Body of pancreas (tissue), 4 donors: ENCODE measurements around the gene MEP1A. TPM values are rescaled to one million over a fixed set of nuclear protein-coding genes. Genes with fewer than 3 reads are reported as not detected.
"Not testable (repeated sequence)": the region's sequence is repeated elsewhere in the genome, so short reads cannot be mapped to it uniquely, and the experiment has no call there.

Experiments
- ATAC-seq: fragments of 150-250 bp; one replicate; pipeline ENCODE4 v1.9.1; 2016
- DNase-seq, 4 donors: peaks; one replicate each; pipeline ENCODE4 v3.0.0-alpha.2; 2019
- H3K27ac ChIP-seq, 4 donors: fragments of 200-600 bp; sonication (generic); 1 replicate in 3 of 4; 2 replicates in 1 of 4; pipeline versions ENCODE4 v1.5.1 to v1.6.1; 2016 to 2019; ENCODE audit warnings: mild to moderate bottlenecking in 1 of 4, mixed read lengths in 1 of 4, moderate library complexity in 1 of 4
- H3K27me3 ChIP-seq, 2 donors: fragments of 200-600 bp; sonication (generic); one replicate each; pipeline ENCODE4 v1.6.0; 2016; ENCODE audit warnings: mild to moderate bottlenecking in 1 of 2
- H3K36me3 ChIP-seq, 2 donors: fragments of 200-600 bp; sonication (generic); replicated peaks in 1 of 2; 2 replicates each; pipeline ENCODE4 v1.5.1; 2016; ENCODE audit warnings: low read depth in 2 of 2; ENCODE audit not compliant: insufficient read depth in 1 of 2
- H3K4me1 ChIP-seq: fragments of 200-600 bp; sonication (generic); one replicate; pipeline ENCODE4 v1.6.0; 2016
- H3K4me3 ChIP-seq, 2 donors: fragments of 200-600 bp; sonication (generic); 1 replicate in 1 of 2; 2 replicates in 1 of 2; pipeline ENCODE4 v1.5.1; 2016 to 2019
- H3K9me3 ChIP-seq, 3 donors: fragments of 200-600 bp; sonication (generic); 1 replicate in 2 of 3; 2 replicates in 1 of 3; pipeline ENCODE4 v1.5.1; 2016
- CTCF ChIP-seq, 7 experiments: fragments of 450-650 bp in 4 of 7; fragments of 200-600 bp in 3 of 7; sonication (generic) in 3 of 7; IDR thresholded peaks; one replicate each; pipeline ENCODE4 v1.5.1; 2016 to 2019; ENCODE audit warnings: antibody characterized with exemption in 7 of 7
- POLR2A ChIP-seq, 3 donors: fragments of 450-650 bp; IDR thresholded peaks; one replicate each; pipeline ENCODE4 v1.6.1; 2016; ENCODE audit warnings: antibody characterized with exemption in 3 of 3, mild to moderate bottlenecking in 2 of 3
- WGBS, 2 donors: methylation state at CpG; one replicate each; pipeline ENCODE4 v1.1.5; 2017; 5-methylcytosine and 5-hydroxymethylcytosine counted together
- intact Hi-C: fragments of 100-400 bp; cut with DNase I; formaldehyde crosslinking; loops from one replicate; pipeline ENCODE4 v1.15.1; 2023
- total RNA-seq, 2 donors: library from RNA; depleted of rRNA; stranded (reverse); fragments of >200 nt; gene quantifications; one replicate each; pipeline ENCODE4 v1.1.0, GENCODE V29; 2016

Gene MEP1A
- total RNA-seq, 2 donors from 2014 or later = not detected

- no peak overlapping the region for H3K4me3 ChIP-seq
- no peaks in the 10 kb centered on the region for H3K27me3 ChIP-seq
- WGBS, 2 donors = 93 to 94% methylated on average over 5 of the region's 5 CpGs
- H3K4me1 ChIP-seq = no peaks in the 10 kb centered on the region
- TF ChIP-seq POLR2A (IDR thresholded peaks at IDR 0.05) = no peak
- TF ChIP-seq CTCF (IDR thresholded peaks at IDR 0.05) = no peak
- no peaks in the 10 kb centered on the region for H3K36me3 ChIP-seq
- H3K9me3 ChIP-seq = no peaks in the 10 kb centered on the region
- DNase-seq (no peak), ATAC-seq (no peak)
- no peak overlapping the region for H3K27ac ChIP-seq
- intact Hi-C loops = no loop called here
Measured at GRCh38 chr6:46764961-46765360, 28.2 kb upstream of the MEP1A start.

GRCh38 chr6:46772016-46772415 is 21.2 kb upstream of the MEP1A start:
- WGBS, 2 donors = 85 to 92% methylated on average over 1 of the region's 1 CpG
- Histone ChIP-seq H3K36me3 (no peaks in the 10 kb centered on the region), H3K4me3 (no peak overlapping the region), H3K4me1 (no peaks in the 10 kb centered on the region), H3K27me3 (no peaks in the 10 kb centered on the region), H3K27ac (peak overlapping the region in 1 of 4 donors; percentile 63), H3K9me3 (no peaks in the 10 kb centered on the region)
- ATAC-seq = no peak
- TF ChIP-seq CTCF (IDR thresholded peaks at IDR 0.05) = no peak
- no peak for TF ChIP-seq POLR2A (IDR thresholded peaks at IDR 0.05)
- DNase-seq = no peak
- intact Hi-C loops = no loop called here

- no peak for ATAC-seq
- no peak for TF ChIP-seq POLR2A (IDR thresholded peaks at IDR 0.05)
- TF ChIP-seq CTCF (IDR thresholded peaks at IDR 0.05) = no peak
- H3K27me3 ChIP-seq = no peaks in the 10 kb centered on the region
- 68 to 83% methylated on average over 2 of the region's 2 CpGs for WGBS, 2 donors
- H3K4me3 ChIP-seq = no peak overlapping the region
- no peaks in the 10 kb centered on the region for H3K4me1 ChIP-seq
- peak in 1 of 4 donors; percentile 66 for DNase-seq
- no peaks in the 10 kb centered on the region for H3K9me3 ChIP-seq
- peak overlapping the region in 1 of 4 donors; percentile 63 for H3K27ac ChIP-seq
- H3K36me3 ChIP-seq = no peaks in the 10 kb centered on the region
- intact Hi-C loops = no loop called here
Measured at GRCh38 chr6:46772762-46773161, 20.4 kb upstream of the MEP1A start.

GRCh38 chr6:46773201-46773855 is 19.9 kb upstream of the MEP1A start:
- intact Hi-C loops = no loop called here
- no peaks in the 10 kb centered on the region for H3K9me3 ChIP-seq
- H3K4me3 ChIP-seq = no peak overlapping the region
- DNase-seq (no peak), ATAC-seq (no peak)
- peak overlapping the region in 1 of 4 donors; percentile 44 for H3K27ac ChIP-seq
- H3K27me3 ChIP-seq = no peaks in the 10 kb centered on the region
- TF ChIP-seq POLR2A (IDR thresholded peaks at IDR 0.05) (no peak), CTCF (IDR thresholded peaks at IDR 0.05) (no peak)
- WGBS, 2 donors = 44 to 48% methylated on average over 1 of the region's 1 CpG
- H3K36me3 ChIP-seq = no peaks in the 10 kb centered on the region
- H3K4me1 ChIP-seq = no peaks in the 10 kb centered on the region

- intact Hi-C loops, H3K9me3 ChIP-seq, H3K27ac ChIP-seq, H3K36me3 ChIP-seq, DNase-seq, ATAC-seq, H3K4me3 ChIP-seq, H3K4me1 ChIP-seq, H3K27me3 ChIP-seq: not testable (repeated sequence)
- 92% methylated on average over 17 to 19 of the region's 24 CpGs for WGBS, 2 donors
Measured at GRCh38 chr6:46774736-46775135, 18.5 kb upstream of the MEP1A start.
